WERI-Rb-1 (cell line): ENCODE data around the gene TMEM260.
"Not testable (repeated sequence)": the region's sequence is repeated elsewhere in the genome, so short reads cannot be mapped to it uniquely, and the experiment has no call there.

Experiments
- DNase-seq: peaks from one replicate; pipeline ENCODE4 v3.0.0-alpha.2; 2020
- H3K27ac ChIP-seq: fragments of 250-450 bp; sonication (Bioruptor Pico); 2 replicates; pipeline ENCODE4 v1.5.1; 2020; ENCODE audit warnings: mild to moderate bottlenecking, moderate library complexity
- H3K27me3 ChIP-seq: fragments of 250-450 bp; sonication (Bioruptor Pico); 2 replicates; pipeline ENCODE4 v1.5.1; 2021; ENCODE audit warnings: mild to moderate bottlenecking, low read depth, moderate library complexity; ENCODE audit not compliant: insufficient read depth, severe bottlenecking
- H3K36me3 ChIP-seq: fragments of 250-450 bp; sonication (Bioruptor Pico); 2 replicates; pipeline ENCODE4 v1.5.1; 2020; ENCODE audit warnings: mild to moderate bottlenecking, moderate library complexity
- H3K4me3 ChIP-seq: 2 replicates; pipeline ENCODE4 v1.5.1; 2011; ENCODE audit warnings: low read depth, mild to moderate bottlenecking, control low read depth, low read length
- H3K9me3 ChIP-seq: fragments of 250-450 bp; sonication (Bioruptor Pico); 2 replicates; pipeline ENCODE4 v1.5.1; 2021; ENCODE audit warnings: mild to moderate bottlenecking, moderate library complexity; ENCODE audit not compliant: severe bottlenecking
- TF ChIP-seq, protein P1 (sequence below): IDR thresholded peaks from 2 replicates; pipeline ENCODE4 v1.5.1; 2011; ENCODE audit warnings: low read depth, mild to moderate bottlenecking, control low read depth, inconsistent platforms, low read length

TMEM260 gene

DNA sequence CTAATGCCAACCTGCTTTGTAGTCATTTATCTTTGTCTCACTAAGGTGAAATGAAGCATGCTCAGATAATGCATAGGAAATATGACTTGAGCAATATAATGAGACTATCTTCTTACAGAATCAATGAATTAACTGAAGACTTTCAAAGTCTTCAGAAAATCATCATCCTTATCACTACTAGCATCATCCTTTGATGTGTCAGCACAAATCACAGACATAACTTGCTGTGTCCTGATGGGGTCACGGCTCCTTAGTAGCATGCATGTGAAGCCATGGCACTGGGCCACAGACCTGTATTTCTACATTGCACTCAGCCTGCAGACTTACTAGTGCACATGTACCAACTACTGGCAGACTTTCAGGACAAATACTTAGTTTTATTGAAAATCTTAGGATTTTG, 18.9 kb downstream of the TMEM260 start:
- Histone ChIP-seq H3K27ac (no peak overlapping the region), H3K27me3 (no peaks in the 10 kb centered on the region), H3K4me3 (no peak overlapping the region), H3K9me3 (no peaks in the 10 kb centered on the region), H3K36me3 (peaks cover 6% of the 10 kb centered on the region; the same call in 1 of the 2 replicates)
- DNase-seq = no peak
- TF ChIP-seq, protein P1, sequence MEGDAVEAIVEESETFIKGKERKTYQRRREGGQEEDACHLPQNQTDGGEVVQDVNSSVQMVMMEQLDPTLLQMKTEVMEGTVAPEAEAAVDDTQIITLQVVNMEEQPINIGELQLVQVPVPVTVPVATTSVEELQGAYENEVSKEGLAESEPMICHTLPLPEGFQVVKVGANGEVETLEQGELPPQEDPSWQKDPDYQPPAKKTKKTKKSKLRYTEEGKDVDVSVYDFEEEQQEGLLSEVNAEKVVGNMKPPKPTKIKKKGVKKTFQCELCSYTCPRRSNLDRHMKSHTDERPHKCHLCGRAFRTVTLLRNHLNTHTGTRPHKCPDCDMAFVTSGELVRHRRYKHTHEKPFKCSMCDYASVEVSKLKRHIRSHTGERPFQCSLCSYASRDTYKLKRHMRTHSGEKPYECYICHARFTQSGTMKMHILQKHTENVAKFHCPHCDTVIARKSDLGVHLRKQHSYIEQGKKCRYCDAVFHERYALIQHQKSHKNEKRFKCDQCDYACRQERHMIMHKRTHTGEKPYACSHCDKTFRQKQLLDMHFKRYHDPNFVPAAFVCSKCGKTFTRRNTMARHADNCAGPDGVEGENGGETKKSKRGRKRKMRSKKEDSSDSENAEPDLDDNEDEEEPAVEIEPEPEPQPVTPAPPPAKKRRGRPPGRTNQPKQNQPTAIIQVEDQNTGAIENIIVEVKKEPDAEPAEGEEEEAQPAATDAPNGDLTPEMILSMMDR = no peak

DNA sequence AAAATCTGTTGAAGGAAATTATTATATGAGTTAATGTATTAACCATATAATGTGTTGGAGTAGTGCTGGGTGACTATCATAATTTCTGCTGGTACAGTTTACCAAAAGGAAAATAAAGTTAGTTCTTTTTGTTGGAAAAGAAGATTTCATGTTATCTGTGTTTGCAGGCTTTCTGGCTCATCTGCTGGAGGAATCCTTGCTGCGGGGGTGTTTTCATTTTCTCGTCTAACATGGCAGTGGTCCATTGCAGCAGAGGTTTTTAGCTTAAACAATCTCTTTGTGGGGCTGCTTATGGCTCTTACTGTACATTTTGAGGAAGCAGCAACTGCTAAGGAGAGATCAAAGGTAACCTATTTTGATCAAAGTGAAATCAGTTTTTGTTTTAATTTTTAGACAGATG, 24.1 kb downstream of the TMEM260 start:
- no peaks in the 10 kb centered on the region for H3K9me3 ChIP-seq
- TF ChIP-seq, protein P1 = no peak
- H3K27me3 ChIP-seq = no peaks in the 10 kb centered on the region
- no peaks in the 10 kb centered on the region; the same call in 1 of the 2 replicates for H3K36me3 ChIP-seq
- no peak for DNase-seq
- no peak overlapping the region for H3K27ac ChIP-seq
- H3K4me3 ChIP-seq = no peak overlapping the region

DNA sequence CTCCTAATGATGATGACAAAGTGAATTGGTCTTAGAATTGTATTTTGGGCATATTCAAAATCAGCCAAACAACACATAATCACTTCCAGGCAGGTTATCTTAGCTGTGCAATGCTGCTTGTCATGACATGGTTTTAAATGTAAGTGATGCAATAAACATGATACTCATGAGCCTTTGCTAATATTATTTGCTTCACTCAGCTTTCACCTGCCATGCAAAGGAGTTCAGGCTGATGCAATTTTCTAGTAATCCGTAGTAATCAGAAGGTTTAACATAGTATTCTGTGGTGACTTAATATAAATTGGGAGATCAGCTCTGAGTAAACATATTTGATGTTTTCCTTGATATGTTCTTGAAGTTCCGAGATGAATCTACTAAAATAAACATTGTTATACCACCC, 29.1 kb downstream of the TMEM260 start:
- Histone ChIP-seq H3K27ac (no peak overlapping the region), H3K9me3 (no peaks in the 10 kb centered on the region), H3K27me3 (no peaks in the 10 kb centered on the region), H3K36me3 (peaks cover 17% of the 10 kb centered on the region), H3K4me3 (no peak overlapping the region)
- TF ChIP-seq, protein P1 = no peak
- DNase-seq = no peak

DNA sequence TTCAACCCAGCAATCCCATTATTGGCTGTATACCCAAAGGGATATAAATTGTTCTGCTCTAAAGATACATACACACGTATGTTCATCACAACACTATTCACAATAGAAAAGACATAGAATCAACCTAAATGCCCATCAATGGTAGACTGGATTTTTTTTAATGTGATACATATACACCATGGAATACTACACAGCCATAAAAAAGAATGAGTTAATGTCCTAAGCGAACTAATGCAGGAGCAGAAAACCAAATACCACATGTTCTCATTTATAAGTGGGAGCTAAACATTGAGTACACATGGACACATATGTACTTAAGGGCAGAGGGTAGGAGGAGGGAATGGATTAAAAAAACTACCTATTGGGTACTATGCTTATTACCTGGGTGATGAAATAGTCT, 32.1 kb downstream of the TMEM260 start:
- not testable (repeated sequence) for DNase-seq
- peaks cover 17% of the 10 kb centered on the region for H3K36me3 ChIP-seq

DNA sequence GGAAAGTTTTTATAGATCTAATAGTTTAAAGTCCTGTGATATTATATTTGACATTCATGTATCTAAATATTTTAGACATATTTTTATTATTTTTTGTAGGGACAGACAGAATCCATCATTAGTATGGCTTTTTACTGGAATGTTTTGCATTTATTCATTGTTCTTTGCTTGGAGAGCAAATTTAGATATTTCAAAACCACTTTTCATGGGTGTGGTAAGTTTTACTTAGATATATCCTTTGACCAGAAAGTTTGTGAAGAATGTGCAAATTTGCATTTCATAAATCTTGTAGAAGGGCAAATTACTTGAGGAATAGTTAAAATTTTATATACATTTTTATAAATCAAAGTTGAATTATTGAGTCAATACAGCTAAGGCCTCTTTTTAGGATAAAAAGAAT, 37.5 kb downstream of the TMEM260 start:
- Histone ChIP-seq H3K4me3 (no peak overlapping the region), H3K9me3 (no peaks in the 10 kb centered on the region), H3K27me3 (no peaks in the 10 kb centered on the region), H3K36me3 (peaks cover 11% of the 10 kb centered on the region), H3K27ac (no peak overlapping the region)
- TF ChIP-seq, protein P1 = no peak
- no peak for DNase-seq

More for the DNA sequence above, 32.1 kb downstream of the TMEM260 start:
- not testable (repeated sequence) for H3K4me3 ChIP-seq, H3K27me3 ChIP-seq, H3K9me3 ChIP-seq, H3K27ac ChIP-seq

DNA sequence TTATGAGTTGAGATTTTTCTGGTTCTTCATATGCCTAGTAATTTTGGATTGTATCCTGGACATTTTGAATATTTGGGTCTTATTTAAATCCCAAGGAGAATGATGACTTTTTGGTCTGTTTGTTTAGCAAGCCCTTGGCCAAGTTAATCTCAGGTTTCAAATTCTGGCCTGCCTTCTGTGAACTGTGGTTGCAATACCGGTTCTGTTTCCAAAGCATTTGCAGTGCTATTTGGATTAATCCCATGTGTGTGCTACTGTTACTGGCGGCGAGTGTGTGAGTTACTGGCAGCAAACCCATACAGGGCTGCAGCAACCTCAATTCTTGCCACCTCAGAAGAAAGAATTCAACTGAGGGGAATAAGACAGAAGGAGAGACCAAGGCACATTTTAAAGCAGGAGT, 51.1 kb downstream of the TMEM260 start:
- TF ChIP-seq, protein P1 = no peak
- no peak overlapping the region for H3K27ac ChIP-seq
- no peaks in the 10 kb centered on the region for H3K27me3 ChIP-seq
- no peak overlapping the region for H3K4me3 ChIP-seq
- peaks cover 13% of the 10 kb centered on the region for H3K36me3 ChIP-seq
- H3K9me3 ChIP-seq = peaks cover 7% of the 10 kb centered on the region
- DNase-seq = no peak
